Adrenal gland (tissue), 5 donors: ENCODE data around the gene KRT72.

Experiments used
- POLR2A ChIP-seq, 2 donors: fragments of 450-650 bp; IDR thresholded peaks; one replicate each; pipeline ENCODE4 v1.6.1; 2017; ENCODE audit warnings: antibody characterized with exemption in 2 of 2, mild to moderate bottlenecking in 2 of 2, moderate library complexity in 1 of 2
- TF ChIP-seq, protein P1 (sequence below), 6 experiments: fragments of 450-650 bp in 4 of 6; fragments of 200-600 bp in 2 of 6; sonication (generic) in 1 of 6; IDR thresholded peaks; 1 replicate in 5 of 6; 2 replicates in 1 of 6; pipeline versions ENCODE4 v1.5.1 to v1.8.0; 2016 to 2021; ENCODE audit warnings: antibody characterized with exemption in 6 of 6, mild to moderate bottlenecking in 2 of 6, moderate library complexity in 1 of 6
- donor health status: DM: no; HTN: no; CAD: no.

DNA sequence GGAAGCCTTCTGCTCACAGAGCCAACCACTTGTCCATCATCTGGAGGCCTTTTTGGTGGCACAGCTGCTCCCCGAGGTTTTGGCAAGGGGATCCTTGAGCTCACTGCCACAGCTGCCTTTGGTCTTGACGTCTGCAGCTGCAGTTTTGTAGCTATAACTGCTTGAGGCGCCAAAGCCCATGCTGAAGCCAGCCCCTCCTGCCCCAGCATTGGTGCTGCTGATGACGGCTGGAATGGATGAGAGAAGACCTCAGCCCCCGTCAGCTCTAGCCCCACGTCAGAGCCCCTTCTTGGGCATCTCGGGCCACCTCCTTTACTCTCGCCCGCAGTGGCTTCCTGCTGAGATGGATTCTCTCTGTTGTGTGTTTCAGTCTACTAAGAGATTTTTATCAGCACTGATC is 15.3 kb downstream of the KRT72 start:
- TF ChIP-seq, protein P1, sequence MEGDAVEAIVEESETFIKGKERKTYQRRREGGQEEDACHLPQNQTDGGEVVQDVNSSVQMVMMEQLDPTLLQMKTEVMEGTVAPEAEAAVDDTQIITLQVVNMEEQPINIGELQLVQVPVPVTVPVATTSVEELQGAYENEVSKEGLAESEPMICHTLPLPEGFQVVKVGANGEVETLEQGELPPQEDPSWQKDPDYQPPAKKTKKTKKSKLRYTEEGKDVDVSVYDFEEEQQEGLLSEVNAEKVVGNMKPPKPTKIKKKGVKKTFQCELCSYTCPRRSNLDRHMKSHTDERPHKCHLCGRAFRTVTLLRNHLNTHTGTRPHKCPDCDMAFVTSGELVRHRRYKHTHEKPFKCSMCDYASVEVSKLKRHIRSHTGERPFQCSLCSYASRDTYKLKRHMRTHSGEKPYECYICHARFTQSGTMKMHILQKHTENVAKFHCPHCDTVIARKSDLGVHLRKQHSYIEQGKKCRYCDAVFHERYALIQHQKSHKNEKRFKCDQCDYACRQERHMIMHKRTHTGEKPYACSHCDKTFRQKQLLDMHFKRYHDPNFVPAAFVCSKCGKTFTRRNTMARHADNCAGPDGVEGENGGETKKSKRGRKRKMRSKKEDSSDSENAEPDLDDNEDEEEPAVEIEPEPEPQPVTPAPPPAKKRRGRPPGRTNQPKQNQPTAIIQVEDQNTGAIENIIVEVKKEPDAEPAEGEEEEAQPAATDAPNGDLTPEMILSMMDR (IDR thresholded peaks at IDR 0.05), result no peak
- no peak for TF ChIP-seq POLR2A (IDR thresholded peaks at IDR 0.05)
